HUDEP-2 (cell line): ENCODE data around the gene ASNSD1.

ENCODE experiments used
- DNase-seq, 76 experiments: peaks; one replicate each; lab custom pipeline; 2025; ENCODE audit not compliant: unreplicated experiment in 76 of 76; lab: John Stamatoyannopoulos, UW

Gene ASNSD1

DNA sequence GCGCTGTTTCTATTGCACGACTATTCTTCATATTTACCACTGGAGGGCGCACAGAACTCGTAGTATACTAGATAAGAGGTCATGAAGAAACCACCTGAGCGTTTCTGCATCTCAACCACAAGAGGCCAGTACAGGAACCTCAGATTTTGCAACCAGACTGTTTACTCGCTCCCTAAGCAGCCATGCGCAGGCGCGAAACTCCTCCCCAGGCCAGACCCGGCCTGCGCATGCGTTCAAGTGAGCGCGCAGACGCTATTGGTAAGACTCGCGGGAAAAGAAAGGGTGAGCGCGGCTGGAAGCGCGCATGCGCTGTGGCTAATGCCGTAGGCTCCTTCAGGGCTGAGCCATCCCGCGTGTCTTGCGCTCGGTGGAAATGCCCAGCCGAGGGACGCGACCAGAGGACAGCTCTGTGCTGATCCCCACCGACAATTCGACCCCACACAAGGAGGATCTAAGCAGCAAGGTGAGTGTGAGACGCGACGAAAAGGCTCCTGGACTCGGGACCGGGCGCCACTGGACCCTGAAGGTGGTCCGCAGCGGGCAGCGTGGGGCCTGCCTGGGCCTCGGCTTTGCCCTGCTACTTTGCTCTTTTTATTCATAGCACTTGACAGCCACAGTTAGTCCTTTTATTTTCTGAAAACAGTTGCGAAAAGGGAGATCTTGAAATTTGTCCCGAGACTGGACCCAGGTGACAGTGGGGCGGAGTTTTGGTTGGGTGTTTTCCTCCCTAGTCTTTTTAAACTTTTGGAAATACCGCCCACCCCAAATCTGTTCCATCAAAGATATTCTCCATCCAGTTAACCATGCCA lies at the start of gene ASNSD1:
TSS of gene ASNSD1 (plus strand) at position 312 of the 809 bp plus-strand sequence. CDS start 4,674 bp downstream, outside the sequence.
- DNase-seq, result peak; percentile 23 to 99 (median 97)

DNA sequence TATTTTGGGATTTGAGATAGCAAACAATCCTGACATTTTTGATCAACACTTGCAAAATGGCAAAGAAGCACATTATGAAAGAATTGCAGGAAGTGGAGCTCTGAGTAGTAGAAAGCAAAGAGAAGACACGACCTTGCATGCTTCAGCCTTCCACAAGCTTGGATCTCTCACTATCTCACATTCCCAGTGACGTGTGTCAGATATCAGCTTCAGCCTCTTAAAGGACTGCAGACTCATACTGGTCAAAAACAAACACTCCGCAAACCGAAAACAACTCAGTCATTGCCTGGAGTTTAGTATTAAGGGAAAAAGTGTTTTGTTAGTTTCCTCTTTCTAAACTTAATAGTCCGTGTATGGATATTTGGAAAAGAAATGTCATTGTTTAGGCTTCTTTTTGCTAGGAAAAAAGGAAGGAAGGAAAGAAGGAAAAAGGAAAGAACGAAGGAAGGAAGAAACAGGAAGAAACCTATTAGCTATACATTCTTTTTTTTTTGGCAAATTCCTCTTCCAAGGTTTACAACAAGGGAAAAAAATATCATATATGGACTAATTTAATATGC lies 48.1 kb upstream of the ASNSD1 start:
- peak in 52 of 76 experiments; percentile 7 to 75 (median 44) for DNase-seq

DNA sequence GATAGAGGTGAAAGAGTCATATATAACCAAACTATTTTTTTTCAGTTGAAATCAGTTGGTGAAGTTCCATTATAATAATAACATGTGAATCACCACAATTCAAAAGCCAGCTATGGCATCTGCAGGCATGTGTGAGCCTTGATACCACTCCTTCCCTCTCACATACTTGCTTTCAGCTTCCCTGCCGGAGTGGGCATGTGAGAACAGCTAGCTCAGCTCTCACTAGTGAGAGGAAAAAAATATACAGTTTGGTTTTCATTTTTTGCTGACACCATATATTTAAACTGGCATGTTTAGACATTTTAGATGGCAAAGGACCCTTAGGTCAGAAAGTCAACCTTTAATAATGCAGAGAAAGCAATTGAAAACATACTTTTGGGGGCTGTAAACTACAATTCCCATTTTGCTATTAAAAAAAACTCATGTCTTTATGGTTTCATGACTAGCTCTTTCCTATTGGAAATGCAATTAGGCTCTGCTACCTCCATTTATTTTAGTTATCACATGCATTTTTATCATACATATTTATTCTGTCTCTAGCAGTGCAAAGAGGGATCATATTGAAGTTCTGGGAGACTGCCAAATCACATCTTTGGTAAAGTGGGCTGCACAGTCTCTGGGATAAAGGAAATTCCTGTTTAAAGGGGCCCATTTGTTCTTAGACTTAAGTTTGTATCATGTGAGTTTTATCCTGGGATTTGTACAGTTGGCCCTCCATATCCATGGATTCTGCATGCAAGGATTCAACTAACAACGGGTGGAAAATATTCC lies 47.4 kb upstream of the ASNSD1 start:
- DNase-seq, result peak in 19 of 76 experiments; percentile 5 to 41 (median 17)

DNA sequence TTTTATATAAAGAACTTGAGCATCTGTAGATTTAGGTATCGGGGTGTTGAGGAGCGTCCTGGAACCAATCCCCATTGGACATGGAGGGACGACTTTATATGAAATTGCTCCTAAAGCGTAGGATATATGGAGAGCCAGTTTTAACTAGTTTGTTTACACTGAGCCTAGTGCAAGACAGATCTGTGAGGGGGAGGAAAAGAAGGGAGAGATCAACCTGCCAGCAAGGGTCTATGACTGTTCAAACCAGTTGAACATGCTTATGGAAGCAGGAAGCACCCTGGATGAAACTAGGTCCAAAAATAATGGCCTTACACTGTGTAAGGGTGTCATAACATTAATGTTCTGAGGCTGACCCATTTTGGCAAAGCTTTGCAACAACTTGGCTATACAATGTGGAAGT lies 46.7 kb upstream of the ASNSD1 start:
- no peak for DNase-seq

DNA sequence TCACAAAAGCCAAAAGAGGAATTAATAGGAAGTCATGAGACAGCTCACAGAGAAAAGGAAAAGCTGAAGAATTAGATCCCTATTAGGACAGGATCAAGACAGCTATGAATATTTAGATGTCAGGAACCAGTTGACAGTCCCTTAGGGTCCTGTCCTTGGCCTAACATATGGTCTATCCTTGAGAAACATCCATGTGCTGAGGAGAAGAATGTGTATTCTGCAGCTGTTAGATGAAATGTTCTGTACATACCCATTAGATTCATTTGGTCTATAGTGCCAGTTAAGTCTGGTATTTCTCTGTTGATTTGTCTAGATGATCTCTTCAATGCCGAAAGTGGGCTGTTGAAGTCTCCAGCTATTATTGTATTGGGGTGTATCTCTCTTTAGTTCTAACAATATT lies 43.1 kb upstream of the ASNSD1 start:
- DNase-seq, result no peak

DNA sequence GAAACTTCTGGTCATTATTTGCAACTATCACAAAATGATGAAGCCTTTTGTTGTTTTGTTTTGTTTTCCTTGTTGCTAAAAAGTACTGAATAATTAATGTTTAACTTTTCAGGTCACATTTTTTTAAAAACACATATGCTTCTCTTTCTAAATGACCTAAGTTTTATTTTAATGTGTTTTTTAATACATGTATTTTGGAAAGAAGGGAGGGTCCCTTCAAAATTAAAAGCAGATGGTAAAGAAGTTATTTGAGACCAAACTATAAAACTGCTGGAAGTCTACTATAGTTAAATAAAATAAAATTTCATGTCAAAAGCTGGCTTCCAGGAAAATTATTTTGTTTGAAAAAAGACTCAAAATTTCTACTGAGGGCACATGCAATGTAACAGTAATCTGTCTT lies 39.5 kb upstream of the ASNSD1 start:
- no peak for DNase-seq

DNA sequence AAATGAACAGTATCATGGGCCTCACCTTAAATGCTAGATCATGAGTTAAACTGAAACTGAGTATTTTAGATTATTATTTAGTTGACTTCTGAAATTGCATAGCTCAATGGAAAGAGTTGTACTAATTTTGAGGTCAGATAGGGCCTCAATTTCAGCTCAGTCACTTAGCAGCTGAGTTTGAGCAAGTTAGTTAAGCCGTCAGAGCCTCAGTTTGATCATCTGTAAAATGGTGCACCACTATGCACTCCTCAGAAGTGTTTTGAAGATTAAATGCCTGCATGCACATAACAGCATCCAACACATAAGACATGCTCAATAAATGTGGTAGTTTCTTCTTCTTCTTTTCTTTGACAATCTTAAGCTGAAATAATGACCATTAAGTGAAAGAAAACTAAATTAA lies 38.2 kb upstream of the ASNSD1 start:
- no peak for DNase-seq

DNA sequence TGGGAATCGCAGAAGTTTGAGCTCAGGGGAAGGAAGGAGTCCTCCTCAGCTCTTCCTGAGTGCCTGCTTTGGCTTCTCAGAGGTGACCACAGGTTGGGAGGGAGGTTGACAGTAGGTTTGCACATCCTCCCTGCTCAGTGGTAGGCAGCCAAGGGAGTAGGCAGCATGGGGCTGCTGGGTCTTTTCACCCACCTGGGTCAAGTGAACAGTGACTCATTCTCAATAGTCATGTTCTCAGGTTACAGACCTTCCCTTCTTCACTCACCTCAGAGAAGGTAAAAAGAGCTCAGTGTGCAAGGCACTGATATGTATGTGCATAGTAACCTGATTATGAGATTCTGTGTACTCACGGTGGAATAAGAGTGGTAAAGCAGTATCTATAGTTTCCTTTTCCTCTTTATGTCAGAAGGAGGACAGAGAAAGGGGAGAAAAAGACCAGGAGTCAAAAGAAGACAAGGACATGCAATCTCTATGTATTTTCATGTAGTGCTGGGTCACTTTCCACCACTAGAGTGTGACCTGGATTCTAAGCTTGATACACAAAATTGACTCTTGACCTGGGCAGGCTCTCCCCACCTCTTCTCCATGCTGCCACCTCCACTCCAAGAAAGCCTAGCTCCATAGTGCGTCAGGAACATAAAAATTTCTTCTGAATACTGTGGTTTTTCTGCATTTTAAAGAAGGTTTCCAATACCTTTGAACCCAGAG lies 36.5 kb upstream of the ASNSD1 start:
- DNase-seq, result no peak

DNA sequence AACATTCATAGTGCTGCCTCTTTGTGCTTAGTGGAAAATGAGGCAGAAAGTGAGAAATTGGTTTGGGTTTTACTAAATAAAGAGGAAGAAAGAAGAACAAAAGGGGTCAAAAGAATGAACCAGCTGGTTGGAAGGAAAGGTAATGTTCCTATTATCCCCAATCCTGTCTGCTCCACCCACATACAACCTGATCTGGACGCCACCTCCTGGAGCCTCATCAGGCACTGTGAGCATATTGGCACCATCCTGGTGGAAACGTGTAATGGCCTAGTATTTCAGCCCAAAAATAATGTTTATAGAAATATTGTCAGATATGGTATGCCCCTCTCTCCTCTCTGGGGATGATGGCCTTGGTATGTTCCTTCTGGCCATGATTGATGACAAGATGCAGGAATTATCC lies 35.6 kb upstream of the ASNSD1 start:
- DNase-seq, result no peak

DNA sequence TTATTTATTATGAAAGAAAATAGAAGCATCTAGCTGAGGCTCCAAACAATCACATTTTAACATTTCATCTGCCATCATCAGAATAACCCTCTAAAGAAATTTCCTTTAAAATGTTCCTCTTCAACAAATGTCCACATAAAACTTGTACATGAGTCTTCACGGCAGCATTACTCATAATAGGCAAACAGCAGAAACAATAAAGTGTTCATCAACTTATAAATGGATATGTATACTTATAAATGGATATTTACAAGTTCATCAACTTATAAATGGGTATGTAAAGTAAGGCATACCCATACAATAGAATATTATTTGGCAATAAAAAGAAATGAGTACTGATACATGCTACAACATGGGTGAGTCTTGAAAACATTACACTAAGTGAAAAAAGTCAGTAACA lies 33.5 kb upstream of the ASNSD1 start:
- DNase-seq, result no peak

DNA sequence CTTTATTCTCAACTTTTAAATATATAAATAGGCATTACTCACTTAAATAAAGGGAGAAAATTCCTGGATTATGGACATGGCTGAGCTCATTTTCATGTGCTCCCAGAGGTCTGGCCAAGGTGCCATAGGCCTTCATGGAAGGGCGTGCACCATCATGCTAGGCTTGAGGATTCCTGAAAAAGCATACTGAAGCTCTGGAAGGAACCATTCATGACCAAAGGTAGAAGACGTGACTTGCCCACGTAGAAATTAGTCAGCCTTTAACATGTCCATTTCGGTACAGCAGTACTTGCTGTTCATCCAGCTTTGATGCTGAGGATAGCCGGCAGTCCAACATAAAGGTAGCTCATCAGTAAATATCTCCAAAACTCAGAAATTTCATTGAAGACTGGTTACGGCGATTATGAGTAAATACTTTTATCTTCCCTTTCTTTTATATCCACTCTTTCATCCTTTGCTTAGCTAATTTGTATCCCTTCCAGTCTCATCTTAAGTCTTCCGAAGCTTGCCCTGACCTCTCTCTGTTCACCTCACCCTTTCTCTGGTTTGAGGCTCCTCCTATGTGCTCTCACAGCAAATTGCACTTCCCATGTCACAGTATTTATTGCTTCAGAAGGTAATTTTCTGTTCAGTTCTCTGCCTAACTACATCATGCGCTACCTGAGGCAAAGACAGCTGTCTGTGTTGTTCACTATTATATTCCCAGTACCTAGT lies 32.3 kb upstream of the ASNSD1 start:
- DNase-seq, result peak in 11 of 76 experiments; percentile 8 to 29 (median 21)

DNA sequence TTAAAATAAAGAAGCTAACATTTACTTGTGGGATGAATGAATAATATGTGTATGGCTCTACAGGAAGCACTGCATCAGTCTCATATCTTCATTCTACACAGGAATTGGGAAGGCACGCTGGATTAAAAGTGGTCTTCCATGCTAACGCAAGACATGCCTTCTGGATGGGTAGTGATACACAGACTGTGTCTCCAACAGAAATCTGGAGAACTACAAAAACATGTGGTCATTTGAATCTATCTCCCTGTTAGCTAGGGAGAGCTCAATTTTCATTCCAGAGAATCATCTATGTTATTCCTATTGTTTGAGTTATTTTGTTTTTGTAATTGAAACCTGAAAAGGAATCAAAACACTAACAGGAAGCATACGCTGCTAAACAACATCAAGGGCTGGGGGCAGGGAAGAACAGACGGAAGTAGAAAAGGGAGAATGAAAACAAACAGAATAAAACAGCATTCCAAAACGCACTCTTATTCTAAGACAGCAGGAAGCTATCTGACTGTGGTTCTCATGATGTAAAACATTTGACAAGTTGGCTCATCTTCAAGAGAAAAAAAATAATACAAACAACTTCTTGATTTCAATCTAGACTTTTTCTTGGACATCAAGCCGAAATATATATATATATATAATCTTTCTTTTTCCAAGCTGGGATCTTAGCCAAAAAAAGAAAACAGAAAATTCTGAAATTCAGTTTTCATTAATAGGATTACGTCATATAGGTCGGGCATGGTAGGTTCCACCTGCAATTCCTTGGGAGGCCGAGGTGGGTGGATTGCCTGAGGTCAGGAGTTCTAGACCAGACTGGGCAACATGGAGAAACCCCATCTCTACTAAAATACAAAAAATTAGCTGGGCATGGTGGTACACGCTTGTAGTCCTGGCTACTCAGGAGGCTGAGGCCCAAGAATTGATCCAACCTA lies 31.5 kb upstream of the ASNSD1 start:
- no peak for DNase-seq

DNA sequence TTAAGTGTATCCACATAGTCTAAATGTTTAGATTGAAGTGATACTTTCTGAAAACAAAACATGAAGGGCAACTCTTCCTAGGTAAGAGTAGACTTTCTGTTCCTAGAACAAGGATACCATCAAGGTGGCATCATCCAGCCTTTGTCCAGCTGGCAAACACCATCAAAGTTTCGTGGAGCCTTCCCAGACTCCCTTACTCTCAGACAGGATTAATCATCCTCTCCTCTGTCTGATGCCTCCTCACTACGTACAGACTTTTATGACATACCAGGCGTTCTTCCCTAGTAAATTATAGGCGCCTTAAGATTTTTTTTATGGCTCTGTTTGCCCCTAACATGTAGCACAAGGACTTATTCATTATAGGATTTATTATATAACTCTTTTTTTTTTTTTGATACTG lies 29.4 kb upstream of the ASNSD1 start:
- no peak for DNase-seq

DNA sequence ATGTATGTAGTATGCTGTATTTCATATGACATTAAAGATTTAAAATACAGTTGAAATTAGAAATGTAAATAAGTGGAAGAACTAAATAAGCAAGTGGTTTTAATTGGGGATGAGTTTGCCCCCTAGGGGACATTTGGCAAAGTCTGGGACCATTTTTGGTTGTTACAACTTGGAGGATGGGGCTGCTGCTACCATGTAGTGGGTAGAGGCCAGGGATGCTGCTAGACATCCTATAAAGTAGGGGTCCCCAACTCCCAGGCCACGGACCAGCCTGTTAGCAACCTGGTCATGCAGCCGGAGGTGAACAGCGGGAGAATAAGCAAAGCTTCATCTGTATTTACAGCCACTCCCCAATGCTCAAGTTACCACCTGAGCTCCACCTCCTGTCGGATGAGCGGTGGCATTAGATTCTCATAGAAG lies 27.9 kb upstream of the ASNSD1 start:
- DNase-seq, result peak in 18 of 76 experiments; percentile 5 to 31 (median 15)

DNA sequence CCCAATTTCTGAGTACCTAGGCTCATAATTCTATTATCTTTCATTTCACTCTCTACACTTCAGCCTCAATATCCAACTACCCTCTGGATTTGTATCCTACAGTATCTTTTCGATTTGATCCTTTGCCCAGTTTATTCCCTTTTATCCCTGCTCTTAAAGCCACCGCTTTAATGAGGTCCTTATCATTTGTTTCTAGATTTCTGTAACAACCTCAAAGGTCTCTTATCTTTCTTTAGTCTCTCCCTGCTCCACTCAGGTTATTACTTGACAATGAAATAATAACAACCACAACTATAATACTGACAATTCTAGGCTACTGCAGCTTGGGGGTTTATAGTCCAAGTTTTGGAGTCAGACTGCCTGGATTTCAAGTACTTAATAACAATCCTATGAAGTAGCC lies 25.9 kb upstream of the ASNSD1 start:
- DNase-seq, result no peak

DNA sequence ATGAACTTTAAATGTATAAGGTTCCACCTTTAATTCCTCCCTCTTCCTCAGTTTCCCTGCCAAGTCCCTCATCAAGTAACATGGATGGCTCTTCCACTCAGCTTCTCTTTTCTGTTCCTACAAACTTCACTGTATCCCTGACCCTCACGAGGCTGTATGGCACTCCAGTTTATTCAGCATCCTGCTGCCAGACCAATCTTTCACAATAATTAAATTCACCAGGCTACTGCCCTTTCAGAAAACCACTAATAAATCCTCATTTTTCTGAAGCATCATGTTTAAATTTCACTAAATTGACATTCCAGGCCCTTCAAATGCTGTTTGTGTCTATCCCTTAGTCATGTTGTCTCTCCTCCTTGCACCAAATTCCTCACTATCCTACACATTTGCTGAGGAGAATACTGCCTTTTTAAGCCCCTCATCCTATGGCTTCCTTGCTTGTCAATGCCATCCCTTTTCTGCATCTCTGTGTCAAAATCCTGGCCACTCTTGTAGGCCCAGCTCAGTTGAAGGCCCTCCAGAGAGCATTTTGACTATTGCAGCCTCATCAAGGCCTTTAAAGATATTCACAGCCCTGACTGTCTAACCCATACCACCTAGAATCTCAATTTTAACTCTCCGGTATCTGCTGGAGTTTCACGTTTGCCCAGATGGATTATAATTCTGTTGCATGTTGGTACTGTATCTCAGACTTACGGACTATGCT lies 22.8 kb upstream of the ASNSD1 start:
- no peak for DNase-seq

DNA sequence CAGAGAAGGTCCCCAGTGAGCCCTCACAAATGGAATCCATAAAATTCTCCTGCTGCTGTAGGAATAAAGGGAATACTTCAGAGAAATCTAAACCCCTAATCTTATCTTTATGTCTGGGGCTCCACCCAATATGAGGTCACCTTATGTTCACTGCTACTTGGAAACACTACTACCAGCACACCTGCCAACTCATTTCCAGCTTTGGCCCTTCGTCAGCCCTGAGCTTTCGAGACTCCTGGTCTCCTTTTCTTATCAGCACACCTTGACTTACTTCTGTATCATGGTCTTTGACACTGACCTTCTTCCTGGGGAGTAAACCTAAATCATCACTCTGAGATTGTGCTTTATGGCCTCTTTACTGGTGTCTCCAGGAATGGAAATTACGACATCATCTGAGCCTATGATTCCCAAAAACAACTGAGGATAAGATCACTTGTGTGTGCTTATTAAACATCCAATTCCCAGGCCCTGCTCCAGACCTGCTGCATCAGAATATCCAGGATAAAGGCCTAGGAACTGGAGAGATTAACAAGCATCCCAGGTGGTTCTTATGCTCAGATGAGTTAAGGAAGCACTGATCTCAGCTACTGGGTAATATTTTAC lies 22.2 kb upstream of the ASNSD1 start:
- no peak for DNase-seq

DNA sequence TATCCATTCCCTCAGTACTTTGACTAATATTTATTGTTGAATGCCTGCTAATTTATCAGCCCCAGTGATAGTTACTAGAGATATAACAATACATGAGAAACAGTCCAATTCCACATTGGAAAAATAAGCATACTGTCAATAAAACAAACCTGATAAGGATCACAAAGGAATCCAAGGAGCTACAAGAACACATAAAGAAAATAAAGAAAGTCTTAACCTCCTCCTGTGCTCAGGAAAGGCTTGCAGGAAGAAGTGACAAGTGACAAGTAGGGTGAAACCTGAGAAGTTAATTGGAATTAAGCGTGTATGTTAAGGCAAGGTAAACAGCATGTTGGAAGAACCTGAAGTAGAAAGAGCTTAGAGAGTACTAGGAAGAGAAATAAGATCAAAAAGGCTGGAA lies 20.3 kb upstream of the ASNSD1 start:
- no peak for DNase-seq
